T-helper 22 cell (primary cell): ENCODE data around the gene PPFIBP2.
"Not testable (repeated sequence)": the region's sequence is repeated elsewhere in the genome, so short reads cannot be mapped to it uniquely, and the experiment has no call there.

Experiments
- DNase-seq: peaks from one replicate; pipeline ENCODE4 v3.0.0-alpha.2; 2020; ENCODE audit warnings: low read depth

Gene PPFIBP2

GRCh38 chr11:7499081-7499480 lies 14.7 kb upstream of the PPFIBP2 start:
- DNase-seq: no peak

DNA sequence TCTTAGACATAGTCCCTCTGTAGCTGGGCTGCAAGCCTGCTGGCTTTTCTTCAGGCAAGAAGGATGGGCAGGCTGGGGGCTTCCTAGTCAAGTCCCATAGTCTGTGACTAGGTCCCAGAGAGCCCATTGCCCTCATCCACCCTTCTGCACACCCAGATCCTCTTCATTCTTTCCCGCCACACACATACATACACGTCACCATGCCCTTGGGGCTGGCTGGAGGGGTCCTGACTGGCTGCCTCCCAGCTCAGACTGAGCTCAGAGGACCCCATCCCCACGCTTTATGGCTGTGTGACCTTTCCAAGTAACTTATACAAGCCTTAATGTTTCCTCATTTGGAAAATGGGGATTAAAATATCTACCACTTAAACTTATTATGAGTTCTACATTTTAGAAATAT lies 13.5 kb upstream of the PPFIBP2 start:
- DNase-seq: no peak

- DNase-seq: no peak
Observed at GRCh38 chr11:7501251-7501650, 12.5 kb upstream of the PPFIBP2 start.

- no peak for DNase-seq
Observed at GRCh38 chr11:7501894-7502293, 11.9 kb upstream of the PPFIBP2 start.

- no peak for DNase-seq
Observed at GRCh38 chr11:7506243-7506642, 7.6 kb upstream of the PPFIBP2 start.

- no peak for DNase-seq
Observed at GRCh38 chr11:7508087-7508486, 5.7 kb upstream of the PPFIBP2 start.

- DNase-seq: no peak
Observed at GRCh38 chr11:7509966-7510365, 3.8 kb upstream of the PPFIBP2 start.

DNA sequence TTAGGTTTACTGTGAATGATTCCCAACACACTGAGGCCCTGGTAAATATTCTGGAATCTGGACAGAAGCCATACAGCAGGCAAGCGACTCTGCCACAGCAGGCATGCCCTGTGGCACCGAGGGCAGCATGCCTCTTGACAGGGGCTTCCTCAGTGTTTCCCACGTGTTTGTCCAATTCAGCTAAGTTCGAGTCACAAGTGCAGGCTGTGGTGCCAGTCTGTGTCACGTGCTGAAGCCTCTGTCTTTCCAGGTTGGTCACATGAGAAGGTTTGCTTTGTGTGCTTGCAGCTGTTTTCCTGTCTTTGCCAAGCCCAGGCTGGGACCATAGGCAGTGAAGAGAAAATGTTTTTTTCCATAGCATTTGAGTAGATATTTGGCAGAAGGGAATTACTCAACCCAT lies 2.4 kb upstream of the PPFIBP2 start:
- no peak for DNase-seq

GRCh38 chr11:7512525-7513233 lies 1.1 kb upstream of the PPFIBP2 start:
- no peak for DNase-seq

GRCh38 chr11:7514099-7514591 lies 346 bp downstream of the PPFIBP2 start:
- no peak for DNase-seq

GRCh38 chr11:7515447-7515886 lies 1.7 kb downstream of the PPFIBP2 start:
- DNase-seq: no peak

- no peak for DNase-seq
Observed at GRCh38 chr11:7516475-7516874, 2.7 kb downstream of the PPFIBP2 start.

DNA sequence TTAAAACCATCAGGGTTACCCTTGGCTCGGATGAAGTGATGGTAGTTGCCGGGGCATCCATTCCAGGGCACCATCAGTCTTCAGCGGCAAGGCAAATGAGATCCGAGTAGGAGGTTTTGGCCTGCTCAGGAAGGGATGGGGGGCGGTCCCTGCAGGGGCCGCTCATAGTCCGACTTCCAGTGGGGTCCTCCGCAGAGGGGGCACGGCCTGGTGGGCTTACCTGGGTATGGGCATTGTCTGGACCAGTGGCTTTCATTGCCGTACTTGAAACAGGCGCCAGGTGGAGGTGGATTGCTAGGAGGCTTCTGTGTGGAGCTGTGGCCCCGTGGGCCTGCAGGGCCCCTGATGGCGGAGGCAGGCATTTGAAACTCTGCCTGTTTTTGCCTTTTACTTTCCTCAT lies 3.9 kb downstream of the PPFIBP2 start:
- not testable (repeated sequence) for DNase-seq

- DNase-seq: no peak
Observed at GRCh38 chr11:7518811-7519562, 5.2 kb downstream of the PPFIBP2 start.

- DNase-seq: no peak
Observed at GRCh38 chr11:7520011-7520942, 6.5 kb downstream of the PPFIBP2 start.

DNA sequence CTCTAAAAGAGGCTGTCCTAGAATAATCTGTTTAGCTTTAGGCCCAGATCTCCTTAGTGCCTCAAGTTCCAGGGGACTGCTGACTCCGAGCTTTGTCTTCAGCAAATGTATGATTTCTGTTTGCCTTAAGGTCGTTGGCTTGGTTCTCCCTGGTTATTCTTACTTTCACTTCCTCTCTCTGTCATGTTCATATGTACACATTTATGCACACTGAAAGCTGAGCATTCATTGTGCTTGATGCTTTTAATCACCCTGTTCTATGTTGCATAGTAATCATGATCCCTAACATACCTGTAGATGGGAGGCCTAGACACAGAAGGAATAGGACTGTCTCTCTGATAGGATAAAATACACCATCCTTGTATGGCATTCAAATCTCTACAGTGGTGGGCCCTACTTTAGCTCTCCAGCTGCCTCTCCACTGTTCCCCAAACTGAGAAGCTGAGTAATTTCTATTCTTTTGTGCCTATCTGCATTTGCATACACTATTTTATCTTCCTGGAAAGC lies 7.2 kb downstream of the PPFIBP2 start:
- no peak for DNase-seq

- no peak for DNase-seq
Observed at GRCh38 chr11:7522121-7522520, 8.3 kb downstream of the PPFIBP2 start.

- DNase-seq: no peak
Observed at GRCh38 chr11:7522546-7522945, 8.7 kb downstream of the PPFIBP2 start.

DNA sequence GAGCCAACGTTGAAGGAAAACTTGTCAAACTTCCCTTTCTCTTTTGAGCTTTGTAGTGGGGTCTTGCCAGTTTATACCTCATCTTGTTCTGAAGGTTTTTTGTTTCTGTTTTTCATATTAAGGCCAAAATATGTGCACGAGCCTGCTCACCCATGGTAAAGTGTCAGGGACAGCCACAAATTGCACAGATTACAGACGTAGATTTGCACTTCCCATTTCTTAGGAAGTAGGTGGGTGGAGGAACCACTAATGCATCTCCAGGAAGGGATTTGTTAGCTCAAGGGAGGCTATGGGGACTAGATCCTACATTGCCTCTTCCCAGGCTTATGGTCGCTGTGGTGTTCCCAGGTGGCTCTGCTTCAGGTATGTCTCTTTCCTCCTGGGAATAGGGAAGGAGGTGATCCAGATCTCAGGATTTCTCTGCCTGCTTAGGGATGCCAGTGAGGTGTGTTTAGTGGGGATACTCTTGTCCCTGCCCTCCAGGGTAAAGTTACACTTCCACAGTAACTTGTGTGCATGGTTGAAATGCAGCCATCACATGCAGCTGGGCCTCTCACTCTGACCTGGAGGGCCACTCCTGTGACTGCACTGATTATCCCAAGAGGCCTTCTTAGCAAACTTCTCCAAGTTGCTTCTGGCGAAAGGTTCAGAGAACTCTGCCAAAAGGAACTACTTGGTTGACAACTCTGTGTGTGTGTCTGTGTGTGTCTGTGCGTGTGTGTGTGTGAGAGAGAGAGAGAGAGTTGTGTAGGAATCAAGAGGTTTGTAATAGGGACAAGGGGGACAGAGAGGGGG lies 9.8 kb downstream of the PPFIBP2 start:
- DNase-seq: no peak

- no peak for DNase-seq
Observed at GRCh38 chr11:7524462-7525235, 10.8 kb downstream of the PPFIBP2 start.
